HepG2 (cell line): Measurements from ENCODE around the gene CENPP.

Source experiments
- FLYWCH1 ChIP-seq: sonication (generic); formaldehyde crosslinking; IDR thresholded peaks from 2 replicates; pipeline ENCODE4 v1.8.1; 2023; ENCODE audit warnings: mild to moderate bottlenecking, missing genetic modification reagents
- POLR2A ChIP-seq, 2 experiments: IDR thresholded peaks; 2 replicates each; pipeline ENCODE4 v1.6.1; 2011; ENCODE audit warnings: low read depth in 2 of 2, low read length in 2 of 2, mild to moderate bottlenecking in 1 of 2, moderate library complexity in 1 of 2; ENCODE audit not compliant: insufficient read depth in 1 of 2
- TAF1 ChIP-seq: sonication (generic); formaldehyde crosslinking; IDR thresholded peaks from 2 replicates; pipeline ENCODE4 v1.4.0; 2020; ENCODE audit warnings: missing genetic modification reagents
- ZNF564 ChIP-seq: sonication (generic); formaldehyde crosslinking; IDR thresholded peaks from 2 replicates; pipeline ENCODE4 v1.8.1; 2023; ENCODE audit warnings: mild to moderate bottlenecking, missing genetic modification reagents
- ZNF598 ChIP-seq: sonication (generic); formaldehyde crosslinking; IDR thresholded peaks from 2 replicates; pipeline ENCODE4 v1.5.1; 2020; ENCODE audit warnings: mild to moderate bottlenecking, missing genetic modification reagents, borderline replicate concordance
- TF ChIP-seq, protein P1 (sequence below): sonication (generic); formaldehyde crosslinking; IDR thresholded peaks from 2 replicates; pipeline ENCODE4 v1.4.0; 2020; ENCODE audit warnings: mild to moderate bottlenecking, missing genetic modification reagents
- TF ChIP-seq, protein P2 (sequence below): sonication (generic); formaldehyde crosslinking; IDR thresholded peaks from 2 replicates; pipeline ENCODE4 v1.4.0; 2020; ENCODE audit warnings: missing genetic modification reagents

DNA sequence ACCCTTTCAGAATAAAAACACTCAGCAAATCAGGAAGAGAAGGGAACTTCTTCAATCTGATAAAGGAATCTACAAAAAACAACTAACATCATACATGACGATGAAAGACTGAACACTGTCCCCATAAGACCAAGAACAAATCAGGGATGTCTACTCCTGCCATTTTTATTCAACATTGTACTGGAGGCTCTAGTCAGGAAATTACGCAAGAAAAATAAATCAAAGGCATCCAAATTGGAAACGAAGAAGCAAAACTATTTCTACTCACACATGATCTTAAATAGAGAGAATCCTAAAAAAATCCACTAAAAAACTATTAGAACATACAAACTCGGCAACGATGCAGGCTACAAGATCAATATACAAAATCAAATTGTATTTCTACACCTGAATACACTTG lies 301.9 kb downstream of the CENPP start:
- TF ChIP-seq ZNF564 (CRISPR knock-in tag) = no peak
- TF ChIP-seq, protein P1, sequence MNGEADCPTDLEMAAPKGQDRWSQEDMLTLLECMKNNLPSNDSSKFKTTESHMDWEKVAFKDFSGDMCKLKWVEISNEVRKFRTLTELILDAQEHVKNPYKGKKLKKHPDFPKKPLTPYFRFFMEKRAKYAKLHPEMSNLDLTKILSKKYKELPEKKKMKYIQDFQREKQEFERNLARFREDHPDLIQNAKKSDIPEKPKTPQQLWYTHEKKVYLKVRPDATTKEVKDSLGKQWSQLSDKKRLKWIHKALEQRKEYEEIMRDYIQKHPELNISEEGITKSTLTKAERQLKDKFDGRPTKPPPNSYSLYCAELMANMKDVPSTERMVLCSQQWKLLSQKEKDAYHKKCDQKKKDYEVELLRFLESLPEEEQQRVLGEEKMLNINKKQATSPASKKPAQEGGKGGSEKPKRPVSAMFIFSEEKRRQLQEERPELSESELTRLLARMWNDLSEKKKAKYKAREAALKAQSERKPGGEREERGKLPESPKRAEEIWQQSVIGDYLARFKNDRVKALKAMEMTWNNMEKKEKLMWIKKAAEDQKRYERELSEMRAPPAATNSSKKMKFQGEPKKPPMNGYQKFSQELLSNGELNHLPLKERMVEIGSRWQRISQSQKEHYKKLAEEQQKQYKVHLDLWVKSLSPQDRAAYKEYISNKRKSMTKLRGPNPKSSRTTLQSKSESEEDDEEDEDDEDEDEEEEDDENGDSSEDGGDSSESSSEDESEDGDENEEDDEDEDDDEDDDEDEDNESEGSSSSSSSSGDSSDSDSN = no peak
- TF ChIP-seq TAF1 = no peak
- no peak for TF ChIP-seq POLR2A (IDR thresholded peaks at IDR 0.05; ENCODE audit: insufficient read depth in 1 of 2, low read depth in 2 of 2, low read length in 2 of 2)
- TF ChIP-seq ZNF598 (CRISPR knock-in tag) = no peak
- no peak for TF ChIP-seq FLYWCH1
- TF ChIP-seq, protein P2, sequence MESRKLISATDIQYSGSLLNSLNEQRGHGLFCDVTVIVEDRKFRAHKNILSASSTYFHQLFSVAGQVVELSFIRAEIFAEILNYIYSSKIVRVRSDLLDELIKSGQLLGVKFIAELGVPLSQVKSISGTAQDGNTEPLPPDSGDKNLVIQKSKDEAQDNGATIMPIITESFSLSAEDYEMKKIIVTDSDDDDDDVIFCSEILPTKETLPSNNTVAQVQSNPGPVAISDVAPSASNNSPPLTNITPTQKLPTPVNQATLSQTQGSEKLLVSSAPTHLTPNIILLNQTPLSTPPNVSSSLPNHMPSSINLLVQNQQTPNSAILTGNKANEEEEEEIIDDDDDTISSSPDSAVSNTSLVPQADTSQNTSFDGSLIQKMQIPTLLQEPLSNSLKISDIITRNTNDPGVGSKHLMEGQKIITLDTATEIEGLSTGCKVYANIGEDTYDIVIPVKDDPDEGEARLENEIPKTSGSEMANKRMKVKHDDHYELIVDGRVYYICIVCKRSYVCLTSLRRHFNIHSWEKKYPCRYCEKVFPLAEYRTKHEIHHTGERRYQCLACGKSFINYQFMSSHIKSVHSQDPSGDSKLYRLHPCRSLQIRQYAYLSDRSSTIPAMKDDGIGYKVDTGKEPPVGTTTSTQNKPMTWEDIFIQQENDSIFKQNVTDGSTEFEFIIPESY (CRISPR knock-in tag) = no peak
